Lower leg skin (tissue), 4 donors: Measurements from ENCODE around the gene ZNF726. TPM values are rescaled to one million over a fixed set of nuclear protein-coding genes. Genes with fewer than 3 reads are reported as not detected.
"Not testable (repeated sequence)": the region's sequence is repeated elsewhere in the genome, so short reads cannot be mapped to it uniquely, and the experiment has no call there.

ENCODE experiments used
- DNase-seq, 2 donors: peaks; one replicate each; pipeline ENCODE4 v3.0.0-alpha.2; 2019; ENCODE audit warnings: low spot score in 2 of 2
- H3K4me3 ChIP-seq: fragments of 200-600 bp; sonication (generic); 2 replicates; pipeline ENCODE4 v1.5.1; 2017; ENCODE audit warnings: mild to moderate bottlenecking, low read depth; ENCODE audit not compliant: poor library complexity, severe bottlenecking
- POLR2A ChIP-seq, 2 donors: fragments of 450-650 bp; IDR thresholded peaks; one replicate each; pipeline ENCODE4 v1.6.1; 2016 to 2017; ENCODE audit warnings: antibody characterized with exemption in 2 of 2, mild to moderate bottlenecking in 1 of 2, moderate library complexity in 1 of 2
- WGBS, 2 donors: methylation state at CpG; one replicate each; pipeline ENCODE4 v1.1.5; 2018; 5-methylcytosine and 5-hydroxymethylcytosine counted together
- intact Hi-C: fragments of 100-400 bp; cut with DNase I; formaldehyde crosslinking; loops from one replicate; pipeline ENCODE4 v1.15.0; 2023; ENCODE audit warnings: low total_unique reads
- total RNA-seq, 4 donors: library from RNA; depleted of rRNA; stranded (reverse); fragments of >200 nt; gene quantifications; one replicate each; pipeline ENCODE4 v1.1.0, GENCODE V29; 2016
- TF ChIP-seq, protein P1 (sequence below), 3 donors: fragments of 450-650 bp; IDR thresholded peaks; one replicate each; pipeline ENCODE4 v1.5.1; 2016; ENCODE audit warnings: antibody characterized with exemption in 3 of 3, mild to moderate bottlenecking in 3 of 3, moderate library complexity in 2 of 3

ZNF726 gene
- total RNA-seq, 4 donors from 2014 or later = 1.5 to 12.8 (median 5.6) TPM

DNA sequence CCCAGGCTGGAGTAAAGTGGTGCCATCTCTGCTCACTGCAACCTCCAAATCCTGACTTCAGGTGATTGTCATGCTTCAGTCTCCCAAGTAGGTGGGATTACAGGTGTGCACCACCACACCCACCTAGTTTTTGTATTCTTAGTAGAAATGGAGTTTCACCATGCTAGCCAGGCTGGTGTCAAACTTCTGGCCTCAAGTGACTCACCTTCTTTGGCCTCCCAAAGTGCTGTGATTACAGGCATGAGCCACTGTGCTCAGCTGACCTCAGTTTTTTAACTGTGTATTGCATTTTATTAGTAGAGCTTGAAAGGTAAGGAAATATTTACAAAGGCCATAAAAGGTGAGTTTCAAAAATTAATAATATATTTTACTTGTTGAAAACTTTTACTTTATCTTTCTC lies 2.3 kb downstream of the ZNF726 start:
- DNase-seq = no peak
- intact Hi-C loops = loop anchor here (5.0 kb wide), 1 partner anchor 535 kb away; no protein-coding TSS in a partner anchor
- no peak overlapping the region for H3K4me3 ChIP-seq
- TF ChIP-seq, protein P1, sequence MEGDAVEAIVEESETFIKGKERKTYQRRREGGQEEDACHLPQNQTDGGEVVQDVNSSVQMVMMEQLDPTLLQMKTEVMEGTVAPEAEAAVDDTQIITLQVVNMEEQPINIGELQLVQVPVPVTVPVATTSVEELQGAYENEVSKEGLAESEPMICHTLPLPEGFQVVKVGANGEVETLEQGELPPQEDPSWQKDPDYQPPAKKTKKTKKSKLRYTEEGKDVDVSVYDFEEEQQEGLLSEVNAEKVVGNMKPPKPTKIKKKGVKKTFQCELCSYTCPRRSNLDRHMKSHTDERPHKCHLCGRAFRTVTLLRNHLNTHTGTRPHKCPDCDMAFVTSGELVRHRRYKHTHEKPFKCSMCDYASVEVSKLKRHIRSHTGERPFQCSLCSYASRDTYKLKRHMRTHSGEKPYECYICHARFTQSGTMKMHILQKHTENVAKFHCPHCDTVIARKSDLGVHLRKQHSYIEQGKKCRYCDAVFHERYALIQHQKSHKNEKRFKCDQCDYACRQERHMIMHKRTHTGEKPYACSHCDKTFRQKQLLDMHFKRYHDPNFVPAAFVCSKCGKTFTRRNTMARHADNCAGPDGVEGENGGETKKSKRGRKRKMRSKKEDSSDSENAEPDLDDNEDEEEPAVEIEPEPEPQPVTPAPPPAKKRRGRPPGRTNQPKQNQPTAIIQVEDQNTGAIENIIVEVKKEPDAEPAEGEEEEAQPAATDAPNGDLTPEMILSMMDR (IDR thresholded peaks at IDR 0.05) = no peak
- TF ChIP-seq POLR2A (IDR thresholded peaks at IDR 0.05) = no peak

DNA sequence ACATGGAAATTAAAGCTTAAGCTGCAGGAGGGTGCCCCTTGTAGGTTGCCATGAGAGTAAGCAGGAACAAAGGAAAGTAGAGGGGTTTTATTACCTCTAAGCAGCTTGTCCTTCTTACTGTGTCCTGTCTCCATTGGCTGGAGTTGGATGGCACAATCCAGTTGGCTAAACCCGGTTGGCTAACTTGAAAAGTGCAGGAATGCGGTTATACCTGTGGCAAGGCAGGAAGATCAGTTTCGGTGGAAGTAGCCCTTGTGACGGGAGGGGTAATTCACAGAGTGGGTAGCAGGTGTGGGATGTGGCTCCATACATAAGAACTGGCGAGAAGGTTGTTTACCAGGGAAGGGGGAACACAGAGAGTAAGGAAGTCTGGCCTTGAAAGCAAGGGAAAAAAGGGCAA lies 3.2 kb downstream of the ZNF726 start:
- TF ChIP-seq POLR2A (IDR thresholded peaks at IDR 0.05) = no peak
- H3K4me3 ChIP-seq = no peak overlapping the region
- WGBS, 2 donors = 69 to 81% methylated on average over 5 of the region's 5 CpGs
- DNase-seq = no peak
- intact Hi-C loops = loop anchor here (5.0 kb wide), 1 partner anchor 536 kb away; no protein-coding TSS in a partner anchor

GRCh38 chr19:23925285-23925684 lies 10.6 kb downstream of the ZNF726 start:
- H3K4me3 ChIP-seq = no peak overlapping the region
- DNase-seq = no peak
- 94 to 97% methylated on average over 5 of the region's 5 CpGs for WGBS, 2 donors
- intact Hi-C loops = no loop called here
- TF ChIP-seq, protein P1 (IDR thresholded peaks at IDR 0.05) = no peak
- TF ChIP-seq POLR2A (IDR thresholded peaks at IDR 0.05) = no peak

DNA sequence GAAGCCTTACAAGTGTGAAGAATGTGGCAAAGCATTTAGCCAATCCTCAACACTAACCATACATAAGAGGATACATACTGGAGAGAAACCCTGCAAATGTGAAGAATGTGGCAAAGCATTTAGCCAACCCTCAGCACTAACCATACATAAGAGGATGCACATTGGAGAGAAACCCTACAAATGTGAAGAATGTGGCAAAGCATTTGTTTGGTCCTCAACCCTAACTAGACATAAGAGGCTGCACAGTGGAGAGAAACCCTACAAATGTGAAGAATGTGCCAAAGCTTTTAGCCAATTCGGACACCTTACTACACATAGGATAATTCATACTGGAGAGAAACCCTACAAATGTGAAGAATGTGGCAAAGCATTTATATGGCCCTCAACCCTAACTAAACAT lies 18.2 kb downstream of the ZNF726 start:
- 52 to 100% methylated on average over 1 of the region's 1 CpG for WGBS, 2 donors
- DNase-seq = no peak
- no peak overlapping the region for H3K4me3 ChIP-seq
- intact Hi-C loops = no loop called here
- TF ChIP-seq, protein P1 (IDR thresholded peaks at IDR 0.05) = no peak
- no peak for TF ChIP-seq POLR2A (IDR thresholded peaks at IDR 0.05)

GRCh38 chr19:23937031-23937430 lies 22.3 kb downstream of the ZNF726 start:
- WGBS, 2 donors = 90 to 98% methylated on average over 2 to 7 of the region's 29 CpGs
- intact Hi-C loops, DNase-seq, H3K4me3 ChIP-seq: not testable (repeated sequence)

- WGBS, 2 donors = 88 to 98% methylated on average over 1 of the region's 1 CpG
- intact Hi-C loops = no loop called here
- no peak overlapping the region for H3K4me3 ChIP-seq
- no peak for TF ChIP-seq POLR2A (IDR thresholded peaks at IDR 0.05)
- TF ChIP-seq, protein P1 (IDR thresholded peaks at IDR 0.05) = no peak
- DNase-seq = no peak
Measured at GRCh38 chr19:23943411-23943810, 28.7 kb downstream of the ZNF726 start.

- intact Hi-C loops = no loop called here
- DNase-seq = no peak
- TF ChIP-seq POLR2A (IDR thresholded peaks at IDR 0.05) = no peak
- TF ChIP-seq, protein P1 (IDR thresholded peaks at IDR 0.05) = no peak
- no peak overlapping the region for H3K4me3 ChIP-seq
Measured at GRCh38 chr19:23946569-23946968, 31.9 kb downstream of the ZNF726 start.
